C4-2B (cell line): ENCODE data around the gene MRPL43.

Experiments used
- ZFX ChIP-seq: fragments of 450-650 bp; IDR thresholded peaks from 2 replicates; pipeline ENCODE4 v1.6.1; 2017
- TF ChIP-seq, protein P1 (sequence below): fragments of 450-650 bp; conservative IDR thresholded peaks from 2 replicates; pipeline ENCODE4 v1.5.1; 2017; ENCODE audit warnings: mild to moderate bottlenecking

DNA sequence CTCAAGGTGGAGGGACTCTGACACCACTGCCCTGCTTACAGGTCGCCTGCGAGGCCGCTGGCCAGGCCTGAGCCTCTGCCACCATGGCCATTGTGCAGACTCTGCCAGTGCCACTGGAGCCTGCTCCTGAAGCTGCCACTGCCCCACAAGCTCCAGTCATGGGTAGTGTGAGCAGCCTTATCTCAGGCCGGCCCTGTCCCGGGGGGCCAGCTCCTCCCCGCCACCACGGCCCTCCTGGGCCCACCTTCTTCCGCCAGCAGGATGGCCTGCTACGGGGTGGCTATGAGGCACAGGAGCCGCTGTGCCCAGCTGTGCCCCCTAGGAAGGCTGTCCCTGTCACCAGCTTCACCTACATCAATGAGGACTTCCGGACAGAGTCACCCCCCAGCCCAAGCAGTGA, 15.2 kb upstream of the MRPL43 start:
- TF ChIP-seq, protein P1, sequence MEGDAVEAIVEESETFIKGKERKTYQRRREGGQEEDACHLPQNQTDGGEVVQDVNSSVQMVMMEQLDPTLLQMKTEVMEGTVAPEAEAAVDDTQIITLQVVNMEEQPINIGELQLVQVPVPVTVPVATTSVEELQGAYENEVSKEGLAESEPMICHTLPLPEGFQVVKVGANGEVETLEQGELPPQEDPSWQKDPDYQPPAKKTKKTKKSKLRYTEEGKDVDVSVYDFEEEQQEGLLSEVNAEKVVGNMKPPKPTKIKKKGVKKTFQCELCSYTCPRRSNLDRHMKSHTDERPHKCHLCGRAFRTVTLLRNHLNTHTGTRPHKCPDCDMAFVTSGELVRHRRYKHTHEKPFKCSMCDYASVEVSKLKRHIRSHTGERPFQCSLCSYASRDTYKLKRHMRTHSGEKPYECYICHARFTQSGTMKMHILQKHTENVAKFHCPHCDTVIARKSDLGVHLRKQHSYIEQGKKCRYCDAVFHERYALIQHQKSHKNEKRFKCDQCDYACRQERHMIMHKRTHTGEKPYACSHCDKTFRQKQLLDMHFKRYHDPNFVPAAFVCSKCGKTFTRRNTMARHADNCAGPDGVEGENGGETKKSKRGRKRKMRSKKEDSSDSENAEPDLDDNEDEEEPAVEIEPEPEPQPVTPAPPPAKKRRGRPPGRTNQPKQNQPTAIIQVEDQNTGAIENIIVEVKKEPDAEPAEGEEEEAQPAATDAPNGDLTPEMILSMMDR, result no peak
- TF ChIP-seq ZFX, result no peak
